Activated naive CD4-positive, alpha-beta T cell treated with anti-CD3 and anti-CD28 coated beads, Interleukin-2, amount 50 U/mL, for 16 hours (primary cell): ENCODE results near the gene CD48.
"Not testable (repeated sequence)": the region's sequence is repeated elsewhere in the genome, so short reads cannot be mapped to it uniquely, and the experiment has no call there.

ENCODE experiments used
- DNase-seq: peaks from one replicate; pipeline ENCODE4 v3.0.0-alpha.2; 2020

Gene CD48

GRCh38 chr1:160741612-160742348 lies 30.2 kb upstream of the CD48 start:
- DNase-seq = no peak

- DNase-seq = no peak
These were observed 29.5 kb upstream of the CD48 start for GRCh38 chr1:160741092-160741501.

- DNase-seq = no peak
These were observed 28.6 kb upstream of the CD48 start for GRCh38 chr1:160740133-160740688.

GRCh38 chr1:160739098-160739511 lies 27.5 kb upstream of the CD48 start, which contains the start of gene SLAMF7:
Gene SLAMF7, plus strand, starts transcription at chr1:160739247. Its CDS starts 55 bp downstream, at chr1:160739302.
- DNase-seq = peak; percentile 32

GRCh38 chr1:160738271-160738670 lies 26.6 kb upstream of the CD48 start:
- DNase-seq = no peak

- no peak for DNase-seq
These were observed 22.7 kb upstream of the CD48 start for GRCh38 chr1:160734301-160734700.

- DNase-seq = no peak
These were observed 22.3 kb upstream of the CD48 start for GRCh38 chr1:160733898-160734297.

- DNase-seq = no peak
These were observed 20.4 kb upstream of the CD48 start for GRCh38 chr1:160731990-160732389.

- DNase-seq = not testable (repeated sequence)
These were observed 19.9 kb upstream of the CD48 start for GRCh38 chr1:160731564-160731963.

- no peak for DNase-seq
These were observed 15.7 kb upstream of the CD48 start for GRCh38 chr1:160727316-160727640.

GRCh38 chr1:160726498-160727315 lies 15.1 kb upstream of the CD48 start:
- peak; percentile 52 for DNase-seq

GRCh38 chr1:160726114-160726497 lies 14.5 kb upstream of the CD48 start:
- DNase-seq = no peak

- DNase-seq = no peak
These were observed 13.0 kb upstream of the CD48 start for GRCh38 chr1:160724465-160725242.

GRCh38 chr1:160723332-160723731 lies 11.7 kb upstream of the CD48 start:
- no peak for DNase-seq

GRCh38 chr1:160722726-160723125 lies 11.1 kb upstream of the CD48 start:
- DNase-seq = no peak

- no peak for DNase-seq
These were observed 9.9 kb upstream of the CD48 start for GRCh38 chr1:160721473-160721872.

GRCh38 chr1:160720356-160721085 lies 8.9 kb upstream of the CD48 start:
- no peak for DNase-seq

- no peak for DNase-seq
These were observed 6.6 kb upstream of the CD48 start for GRCh38 chr1:160718210-160718609.

- DNase-seq = no peak
These were observed 5.7 kb upstream of the CD48 start for GRCh38 chr1:160717306-160717705.

GRCh38 chr1:160716013-160716412 lies 4.4 kb upstream of the CD48 start:
- no peak for DNase-seq

GRCh38 chr1:160714034-160714648 lies 2.5 kb upstream of the CD48 start:
- not testable (repeated sequence) for DNase-seq

GRCh38 chr1:160713161-160713560 lies 1.5 kb upstream of the CD48 start:
- no peak for DNase-seq
